CD4-positive, alpha-beta T cell treated with Interleukin-10 for 1 hour (primary cell): ENCODE results near the gene TMPRSS4.
"Not testable (repeated sequence)": the region's sequence is repeated elsewhere in the genome, so short reads cannot be mapped to it uniquely, and the experiment has no call there.

Source experiments
- DNase-seq: peaks from one replicate; pipeline ENCODE4 v3.0.0-alpha.2; 2020

TMPRSS4 gene

GRCh38 chr11:118057251-118058145 is 19.4 kb upstream of the TMPRSS4 start:
- DNase-seq = no peak

GRCh38 chr11:118058311-118059245 is 18.3 kb upstream of the TMPRSS4 start:
- no peak for DNase-seq

GRCh38 chr11:118059246-118059940 is 17.5 kb upstream of the TMPRSS4 start:
- DNase-seq = no peak

GRCh38 chr11:118060081-118060661 is 16.7 kb upstream of the TMPRSS4 start:
- DNase-seq = no peak

GRCh38 chr11:118060869-118061268 is 16.0 kb upstream of the TMPRSS4 start:
- DNase-seq = no peak

GRCh38 chr11:118061586-118062125 is 15.2 kb upstream of the TMPRSS4 start:
- no peak for DNase-seq

GRCh38 chr11:118062181-118062580 is 14.7 kb upstream of the TMPRSS4 start:
- not testable (repeated sequence) for DNase-seq

GRCh38 chr11:118062631-118063030 is 14.2 kb upstream of the TMPRSS4 start:
- not testable (repeated sequence) for DNase-seq

GRCh38 chr11:118064956-118065355 is 11.9 kb upstream of the TMPRSS4 start:
- no peak for DNase-seq

- DNase-seq = no peak
These were observed 11.5 kb upstream of the TMPRSS4 start for GRCh38 chr11:118065384-118065783.

- DNase-seq = no peak
These were observed 9.9 kb upstream of the TMPRSS4 start for GRCh38 chr11:118067006-118067405.

GRCh38 chr11:118068206-118068944 is 8.5 kb upstream of the TMPRSS4 start:
- DNase-seq = no peak

- DNase-seq = no peak
These were observed 7.8 kb upstream of the TMPRSS4 start for GRCh38 chr11:118068945-118069612.

- no peak for DNase-seq
These were observed 5.4 kb upstream of the TMPRSS4 start for GRCh38 chr11:118071416-118072030.

GRCh38 chr11:118073554-118073953 is 3.3 kb upstream of the TMPRSS4 start:
- no peak for DNase-seq

- no peak for DNase-seq
These were observed 2.7 kb upstream of the TMPRSS4 start for GRCh38 chr11:118074091-118074685.

- DNase-seq = no peak
These were observed 2.1 kb upstream of the TMPRSS4 start for GRCh38 chr11:118074785-118075184.

- DNase-seq = no peak
These were observed 2.1 kb downstream of the TMPRSS4 start for GRCh38 chr11:118078911-118079411.

GRCh38 chr11:118079491-118079890 is 2.6 kb downstream of the TMPRSS4 start:
- DNase-seq = peak; percentile 10

GRCh38 chr11:118080296-118080695 is 3.4 kb downstream of the TMPRSS4 start:
- DNase-seq = no peak
